H1 (cell line): Measurements from ENCODE around the gene CSH1. TPM values are rescaled to one million over a fixed set of nuclear protein-coding genes. Genes with fewer than 3 reads are reported as not detected.

Experiments used
- CTCF ChIA-PET: fragments of 300-600 bp; sonication (Branson Sonifier 250); formaldehyde crosslinking; loops from one replicate; lab custom pipeline; 2021; ENCODE audit not compliant: partially characterized antibody; lab: Charles Lee
- POLR2A ChIA-PET: fragments of 300-600 bp; sonication (Branson Sonifier 250); formaldehyde crosslinking; loops from one replicate; lab custom pipeline; 2021; ENCODE audit warnings: inconsistent platforms; ENCODE audit not compliant: partially characterized antibody; lab: Charles Lee
- DNase-seq, 2 experiments: peaks; one replicate each; pipeline versions ENCODE4 v3.0.0 to v3.0.0-alpha.2; 2010 to 2022; ENCODE audit warnings: low spot score in 2 of 2, low read depth in 1 of 2, mixed read lengths in 1 of 2
- FAIRE-seq: peaks from 2 replicates; lab custom pipeline; 2011; peaks lifted over from hg19 to GRCh38; lab: Jason Lieb, UNC
- H2AFZ ChIP-seq: 2 replicates; pipeline ENCODE4 v1.8.1; 2012; ENCODE audit warnings: low read length, inconsistent platforms
- H2AK5ac ChIP-seq: 2 replicates; pipeline ENCODE4 v1.6.1; 2013; ENCODE audit warnings: low read depth, low read length
- H2BK120ac ChIP-seq: replicated peaks from 2 replicates; pipeline ENCODE3; 2013; ENCODE audit warnings: low read depth, low read length, inconsistent platforms
- H2BK12ac ChIP-seq: 2 replicates; pipeline ENCODE4 v1.6.1; 2013; ENCODE audit warnings: low read depth, low read length
- H2BK15ac ChIP-seq: 2 replicates; pipeline ENCODE4 v1.6.1; 2013; ENCODE audit warnings: low read length
- H2BK20ac ChIP-seq: 2 replicates; pipeline ENCODE4 v1.6.1; 2013; ENCODE audit warnings: low read length
- H2BK5ac ChIP-seq: 2 replicates; pipeline ENCODE4 v1.6.1; 2013; ENCODE audit warnings: low read depth, low read length
- H3K14ac ChIP-seq: 2 replicates; pipeline ENCODE4 v1.6.1; 2013; ENCODE audit warnings: inconsistent platforms; ENCODE audit not compliant: insufficient read length
- H3K18ac ChIP-seq: 2 replicates; pipeline ENCODE4 v1.6.1; 2013; ENCODE audit warnings: low read length; ENCODE audit errors: extremely low read depth
- H3K23ac ChIP-seq: 2 replicates; pipeline ENCODE4 v1.6.1; 2013; ENCODE audit warnings: inconsistent platforms; ENCODE audit not compliant: insufficient read length
- H3K23me2 ChIP-seq: 2 replicates; pipeline ENCODE4 v1.6.1; 2013; ENCODE audit warnings: low read depth, low read length
- H3K27ac ChIP-seq: 2 replicates; pipeline ENCODE4 v1.6.1; 2011; ENCODE audit warnings: low read depth, low read length, inconsistent platforms
- H3K27me3 ChIP-seq, 4 experiments: replicated peaks in 1 of 4; 1 replicate in 1 of 4; 2 replicates in 3 of 4; pipeline versions ENCODE4 v1.6.1 to v1.8.1; 2011 to 2013; ENCODE audit warnings: low read length in 3 of 4, mild to moderate bottlenecking in 3 of 4, inconsistent platforms in 2 of 4, mixed read lengths in 2 of 4, moderate library complexity in 1 of 4; ENCODE audit not compliant: control insufficient read depth in 3 of 4, insufficient read depth in 3 of 4; ENCODE audit errors: extremely low read depth in 1 of 4
- H3K36me3 ChIP-seq, 4 experiments: 2 replicates each; pipeline versions ENCODE4 v1.6.1 to v1.8.1; 2011 to 2013; ENCODE audit warnings: mild to moderate bottlenecking in 4 of 4, low read length in 3 of 4, moderate library complexity in 2 of 4, control low read depth in 1 of 4, inconsistent platforms in 1 of 4; ENCODE audit not compliant: insufficient read depth in 4 of 4, control insufficient read depth in 2 of 4
- H3K4ac ChIP-seq: replicated peaks from 2 replicates; pipeline ENCODE3; 2013; ENCODE audit warnings: low read length, low read depth, mixed read lengths, inconsistent platforms; ENCODE audit not compliant: insufficient read length
- H3K4me1 ChIP-seq, 4 experiments: replicated peaks in 1 of 4; 1 replicate in 1 of 4; 2 replicates in 3 of 4; pipeline versions ENCODE4 v1.6.1 to v1.8.1; 2011 to 2013; ENCODE audit warnings: low read length in 3 of 4, inconsistent platforms in 2 of 4, mixed read lengths in 1 of 4; ENCODE audit not compliant: insufficient read depth in 4 of 4, control insufficient read depth in 3 of 4
- H3K4me2 ChIP-seq, 2 experiments: 2 replicates each; pipeline versions ENCODE4 v1.6.1 to v1.8.1; 2011 to 2013; ENCODE audit warnings: low read depth in 2 of 2, low read length in 2 of 2, control low read depth in 1 of 2, inconsistent platforms in 1 of 2, mild to moderate bottlenecking in 1 of 2; ENCODE audit not compliant: insufficient read depth in 1 of 2
- H3K4me3 ChIP-seq, 4 experiments: fragments of 200-600, 300-600 bp in 1 of 4; sonication (generic), shearing (Covaris generic), sonication (Bioruptor Twin) in 1 of 4; 2 replicates each; pipeline versions ENCODE4 v1.5.1 to v1.8.1; 2011 to 2016; ENCODE audit warnings: low read length in 4 of 4, low read depth in 3 of 4, control low read depth in 2 of 4, inconsistent platforms in 2 of 4, mild to moderate bottlenecking in 2 of 4, mixed read lengths in 1 of 4, moderate library complexity in 1 of 4; ENCODE audit not compliant: insufficient read depth in 2 of 4; ENCODE audit errors: extremely low read depth in 1 of 4
- H3K56ac ChIP-seq: replicated peaks from 2 replicates; pipeline ENCODE3; 2013; ENCODE audit warnings: low read depth, mild to moderate bottlenecking, mixed read lengths, low read length, inconsistent platforms; ENCODE audit not compliant: insufficient read length
- H3K79me1 ChIP-seq: 2 replicates; pipeline ENCODE4 v1.6.1; 2013; ENCODE audit warnings: low read depth, low read length, control low read depth
- H3K79me2 ChIP-seq, 2 experiments: 2 replicates each; pipeline versions ENCODE4 v1.6.1 to v1.8.1; 2012 to 2013; ENCODE audit warnings: low read length in 2 of 2, mild to moderate bottlenecking in 2 of 2, inconsistent platforms in 1 of 2; ENCODE audit not compliant: insufficient read depth in 2 of 2, control insufficient read depth in 1 of 2
- H3K9ac ChIP-seq, 4 experiments: replicated peaks in 1 of 4; 1 replicate in 1 of 4; 2 replicates in 3 of 4; pipeline versions ENCODE4 v1.6.1 to v1.8.1; 2011 to 2013; ENCODE audit warnings: low read depth in 3 of 4, low read length in 3 of 4, control low read depth in 2 of 4, mild to moderate bottlenecking in 2 of 4, moderate library complexity in 2 of 4, inconsistent platforms in 1 of 4; ENCODE audit errors: extremely low read depth in 1 of 4
- H3K9me3 ChIP-seq, 2 experiments: 2 replicates each; pipeline versions ENCODE4 v1.6.1 to v1.8.1; 2012 to 2013; ENCODE audit warnings: mild to moderate bottlenecking in 2 of 2, moderate library complexity in 2 of 2, control low read depth in 1 of 2, inconsistent platforms in 1 of 2, low read depth in 1 of 2, low read length in 1 of 2, mixed read lengths in 1 of 2; ENCODE audit not compliant: insufficient read depth in 2 of 2
- H4K20me1 ChIP-seq, 2 experiments: replicated peaks in 1 of 2; 2 replicates each; pipeline versions ENCODE3 to v1.8.1; 2011 to 2013; ENCODE audit warnings: inconsistent platforms in 2 of 2, low read length in 2 of 2, mild to moderate bottlenecking in 1 of 2; ENCODE audit not compliant: insufficient read depth in 2 of 2, control insufficient read depth in 1 of 2
- H4K5ac ChIP-seq: 2 replicates; pipeline ENCODE4 v1.6.1; 2013; ENCODE audit warnings: low read length, low read depth, mixed read lengths, inconsistent platforms; ENCODE audit not compliant: insufficient read length
- H4K8ac ChIP-seq: 2 replicates; pipeline ENCODE4 v1.8.0; 2013; ENCODE audit warnings: mild to moderate bottlenecking, moderate library complexity, low read length, inconsistent platforms; ENCODE audit not compliant: insufficient read depth; ENCODE audit errors: extremely low read depth
- H4K91ac ChIP-seq: replicated peaks from 2 replicates; pipeline ENCODE3; 2013; ENCODE audit warnings: low read length, mixed read lengths, inconsistent platforms; ENCODE audit not compliant: insufficient read length
- CHD2 ChIP-seq: IDR thresholded peaks from 2 replicates; pipeline ENCODE4 v1.6.1; 2012; ENCODE audit warnings: low read length, improper control_type of control experiment
- GABPA ChIP-seq: IDR thresholded peaks from 2 replicates; pipeline ENCODE4 v1.6.1; 2011; ENCODE audit warnings: mild to moderate bottlenecking, low read length, moderate library complexity, borderline replicate concordance; ENCODE audit not compliant: insufficient read depth
- JUN ChIP-seq: IDR thresholded peaks from 2 replicates; pipeline ENCODE4 v1.6.1; 2011; ENCODE audit warnings: low read depth, mild to moderate bottlenecking, improper control_type of control experiment, low read length
- POU5F1 ChIP-seq: IDR thresholded peaks from 2 replicates; pipeline ENCODE4 v1.6.1; 2011; ENCODE audit warnings: low read depth, mild to moderate bottlenecking, low read length, moderate library complexity
- RAD21 ChIP-seq, 2 experiments: IDR thresholded peaks in 1 of 2; conservative IDR thresholded peaks in 1 of 2; 2 replicates each; pipeline ENCODE4 v1.6.1; 2011; ENCODE audit warnings: low read depth in 2 of 2, low read length in 2 of 2, improper control_type of control experiment in 1 of 2, inconsistent platforms in 1 of 2, mild to moderate bottlenecking in 1 of 2, moderate library complexity in 1 of 2
- RXRA ChIP-seq: IDR thresholded peaks from 2 replicates; pipeline ENCODE4 v1.6.1; 2011; ENCODE audit warnings: low read depth, mild to moderate bottlenecking, low read length, moderate library complexity; ENCODE audit not compliant: insufficient read depth
- SIN3A ChIP-seq, 2 experiments: IDR thresholded peaks in 1 of 2; conservative IDR thresholded peaks in 1 of 2; 2 replicates each; pipeline ENCODE4 v1.6.1; 2011 to 2012; ENCODE audit warnings: low read length in 2 of 2, improper control_type of control experiment in 1 of 2, low read depth in 1 of 2, mild to moderate bottlenecking in 1 of 2
- SP1 ChIP-seq: IDR thresholded peaks from 2 replicates; pipeline ENCODE4 v1.6.1; 2011; ENCODE audit warnings: low read depth, low read length
- SUZ12 ChIP-seq: fragments of 200-600 bp; sonication (generic); IDR thresholded peaks from 2 replicates; pipeline ENCODE4 v1.6.1; 2012; ENCODE audit warnings: mild to moderate bottlenecking, inconsistent platforms, low read length, moderate library complexity, mixed read lengths
- ZNF274 ChIP-seq: IDR thresholded peaks from 2 replicates; pipeline ENCODE4 v1.7.0; 2012; ENCODE audit warnings: low read length, borderline replicate concordance; ENCODE audit errors: extremely low read depth
- WGBS, 2 experiments: shearing (Covaris generic) in 1 of 2; methylation state at CpG; one replicate each; pipeline versions ENCODE4 v1.1.6 to v1.1.7; 2013 to 2015; ENCODE audit warnings: low lambda C conversion rate in 2 of 2, mixed read lengths in 2 of 2, inconsistent platforms in 1 of 2, low coverage in 1 of 2, missing lambda C conversion rate in 1 of 2; ENCODE audit not compliant: insufficient replicate concordance in 2 of 2, insufficient coverage in 1 of 2, insufficient read length in 1 of 2; ENCODE audit errors: extremely low coverage in 1 of 2, missing lambda C conversion rate in 1 of 2; 5-methylcytosine and 5-hydroxymethylcytosine counted together
- polyA plus RNA-seq, 7 experiments: library from polyadenylated mRNA; depleted of rRNA in 3 of 7; stranded (reverse) in 5 of 7; unstranded in 2 of 7; fragments of >200 nt in 5 of 7; fragments of 200-250 nt in 2 of 7; gene quantifications; 1 replicate in 5 of 7; 2 replicates in 1 of 7; 4 replicates in 1 of 7; pipeline versions ENCODE4 v1.2.1 to v1.2.3, GENCODE V29; 2011 to 2013; ENCODE audit warnings: missing spikeins in 2 of 7, mixed read lengths in 2 of 7
- total RNA-seq: library from RNA; stranded (reverse); fragmentation: NEBNext Ultra II Directional; extraction: Animal tissue kit (Norgen Biotek cat#: 25700); gene quantifications from 2 replicates; pipeline ENCODE4 v1.2.1, GENCODE V29; 2021
- TF ChIP-seq, protein P1 (sequence below): IDR thresholded peaks from 2 replicates; pipeline ENCODE4 v1.6.1; 2011; ENCODE audit warnings: low read length, improper control_type of control experiment

The CSH1 gene
- total and polyA plus RNA-seq, 2 of the 8 experiments (the other 6 are each of a cell fraction or from before 2014, with no cell fraction given): 0.12 TPM; not detected in 1

DNA sequence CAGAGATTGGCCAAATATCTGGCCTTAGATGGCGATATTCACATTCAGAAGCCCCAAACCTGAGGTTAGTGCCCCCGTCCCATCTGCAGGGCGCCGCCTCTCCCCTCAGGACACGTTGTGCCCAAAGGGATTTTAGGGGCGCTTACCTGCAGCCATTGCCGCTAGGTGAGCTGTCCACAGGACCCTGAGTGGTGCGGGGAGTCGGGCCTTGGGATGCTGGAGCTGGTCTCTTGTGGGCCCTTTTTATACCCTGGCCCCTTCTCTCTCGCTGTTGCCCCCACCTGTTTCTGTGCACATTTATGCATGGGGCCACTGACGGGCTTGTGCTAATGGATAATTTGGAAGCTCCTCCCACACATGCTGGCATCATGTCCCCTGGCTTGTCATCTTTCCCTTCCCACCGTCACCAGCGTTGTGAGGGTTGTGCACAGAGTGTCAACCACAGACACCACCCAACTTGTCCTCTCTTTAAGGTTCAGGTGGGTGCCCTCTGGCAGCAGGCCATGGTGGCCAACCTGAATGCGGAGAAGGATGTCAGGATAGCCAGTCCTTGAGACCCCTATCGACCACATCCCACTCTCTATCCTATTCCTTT lies 14.8 kb upstream of the CSH1 start, which contains the start of gene CSHL1:
TSS of gene CSHL1 (minus strand) at position 218 of the 595 bp plus-strand sequence. CDS start at position 156, 62 bp downstream.
- Histone ChIP-seq H3K14ac (no peak within 1 kb of the TSS), H3K27me3 (no peaks in the 10 kb centered on the region), H2AFZ (no peak within 1 kb of the TSS; the same call in 1 of the 2 replicates), H3K27ac (no peak within 1 kb of the TSS), H3K4ac (no peak within 1 kb of the TSS), H2BK120ac (no peak within 1 kb of the TSS), H3K9me3 (no peaks in the 10 kb centered on the region), H3K4me1 (peaks cover 0 to 4% (median under 1%) of the 10 kb centered on the region in 4 experiments; a peak in 2 of 7 replicates), H2BK12ac (peak within 1 kb of the TSS; percentile 77; the same call in 1 of the 2 replicates), H4K91ac (no peak within 1 kb of the TSS), H3K56ac (no peak within 1 kb of the TSS), H3K36me3 (no peaks in the 10 kb centered on the region), H2BK5ac (no peak within 1 kb of the TSS), H3K4me2 (0 out of 4 replicates have a peak within 1 kb of the TSS, but pooled peaks of 1 of the 2 experiments have one; percentile 11), H4K8ac (no peak within 1 kb of the TSS), H2AK5ac (no peak within 1 kb of the TSS), H3K4me3 (no peak within 1 kb of the TSS), H3K79me2 (no peaks in the 10 kb centered on the region), H4K5ac (no peak within 1 kb of the TSS), H3K23me2 (no peaks in the 10 kb centered on the region), H4K20me1 (no peaks in the 10 kb centered on the region), H2BK20ac (no peak within 1 kb of the TSS), H2BK15ac (no peak within 1 kb of the TSS), H3K18ac (no peak within 1 kb of the TSS), H3K9ac (no peak within 1 kb of the TSS), H3K23ac (no peak within 1 kb of the TSS), H3K79me1 (no peaks in the 10 kb centered on the region)
- DNase-seq (no peak), FAIRE-seq (no peak)
- 74% methylated on average over 15 of the region's 15 CpGs; no CpG with 5 or more reads in 1 of the 2 experiments for WGBS, 2 experiments
- ChIA-PET POLR2A (interaction anchor here (1.0 to 1.4 kb wide), 3 partner anchors 13 to 234 kb away, joined by 3 to 4 read pairs (median 3); no protein-coding TSS in a partner anchor), CTCF (interaction anchor here (0.5 to 11.2 kb wide), 44 partner anchors 8 to 451 kb away, joined by 3 to 270 read pairs (median 5); partner anchors contain the start of genes CD79B, CSH1, GH1 and GH2)
- no peak for TF ChIP-seq RXRA
- no peak for TF ChIP-seq JUN
- TF ChIP-seq SIN3A (conservative IDR thresholded peaks at IDR 0.05 in 1 of 2, IDR thresholded peaks at IDR 0.05 in 1 of 2; ENCODE audit: low read depth in 1 of 2, low read length in 2 of 2): no peak
- TF ChIP-seq ZNF274: no peak
- no peak for TF ChIP-seq SP1
- no peak for TF ChIP-seq GABPA
- TF ChIP-seq POU5F1: no peak
- no peak for TF ChIP-seq RAD21 (IDR thresholded peaks at IDR 0.05 in 1 of 2, conservative IDR thresholded peaks at IDR 0.05 in 1 of 2; ENCODE audit: low read depth in 2 of 2, low read length in 2 of 2)
- TF ChIP-seq SUZ12: no peak
- TF ChIP-seq, protein P1, sequence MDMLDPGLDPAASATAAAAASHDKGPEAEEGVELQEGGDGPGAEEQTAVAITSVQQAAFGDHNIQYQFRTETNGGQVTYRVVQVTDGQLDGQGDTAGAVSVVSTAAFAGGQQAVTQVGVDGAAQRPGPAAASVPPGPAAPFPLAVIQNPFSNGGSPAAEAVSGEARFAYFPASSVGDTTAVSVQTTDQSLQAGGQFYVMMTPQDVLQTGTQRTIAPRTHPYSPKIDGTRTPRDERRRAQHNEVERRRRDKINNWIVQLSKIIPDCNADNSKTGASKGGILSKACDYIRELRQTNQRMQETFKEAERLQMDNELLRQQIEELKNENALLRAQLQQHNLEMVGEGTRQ: no peak
- no peak for TF ChIP-seq CHD2
